ENCODE results near the gene ZNF581. TPM values are rescaled to one million over a fixed set of nuclear protein-coding genes. Genes with fewer than 3 reads are reported as not detected.
A peak's percentile ranks its signal among the peaks of the same experiment; 100 is the strongest.

ZNF581 gene
- total RNA-seq, 1 experiment from 2014 or later = 65.1 TPM

DNA sequence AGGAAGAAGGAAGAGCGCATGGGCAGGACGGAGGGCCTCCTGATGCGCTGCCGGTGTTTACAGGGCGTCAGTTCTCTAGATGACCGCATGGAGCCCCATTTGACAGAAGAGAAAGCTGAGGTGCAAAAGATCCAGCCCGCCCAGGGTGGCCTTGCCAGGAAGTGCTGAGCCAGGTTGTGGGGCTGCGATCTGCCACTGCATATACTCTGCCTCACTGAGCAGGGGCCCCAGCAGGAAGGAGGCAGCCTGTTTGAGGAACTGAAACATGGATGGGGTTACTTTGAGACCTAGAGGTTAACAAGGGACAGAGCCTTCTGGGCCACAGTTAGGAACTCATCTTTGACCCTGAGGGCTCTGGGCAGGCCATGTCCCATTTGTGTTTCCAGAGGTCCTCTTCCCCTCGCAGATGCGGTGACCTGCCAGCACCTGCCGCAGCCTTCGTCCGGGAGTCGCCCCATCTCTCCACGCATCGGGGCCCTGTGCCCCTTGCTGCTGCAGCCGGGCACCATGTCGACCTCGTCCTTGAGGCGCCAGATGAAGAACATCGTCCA lies 34.7 kb downstream of the ZNF581 start:
- H3K23ac ChIP-seq (ENCODE audit: insufficient read length, low read depth, low read length) = no peak overlapping the region
- no peak overlapping the region for H3T11ph ChIP-seq (ENCODE audit: low read length)
- Mint-ChIP-seq H3K4me1 (peaks cover 23 to 24% of the 10 kb centered on the region in 2 experiments), H3K36me3 (ENCODE audit: insufficient read depth in 1 of 3, low read depth in 3 of 3) (peaks cover 15 to 51% (median 45%) of the 10 kb centered on the region in 3 experiments; a peak in 6 of 7 replicates), H3K27ac (peak overlapping the region in 1 of 3 experiments; percentile 59; a peak in 1 of 7 replicates), H3K4me3 (no peak overlapping the region), H3K27me3 (ENCODE audit: low read depth) (no peaks in the 10 kb centered on the region), H3K9me3 (no peaks in the 10 kb centered on the region; a peak in 1 of 5 replicates)
- peaks cover 18% of the 10 kb centered on the region; the same call in 1 of the 2 replicates for H3K79me2 ChIP-seq (ENCODE audit: insufficient read depth, low read length)
- no peaks in the 10 kb centered on the region for H3K9me3 ChIP-seq (ENCODE audit: control insufficient read depth, low read depth, low read length)
- no peak overlapping the region for H2BK15ac ChIP-seq (ENCODE audit: low read depth, low read length)
- H3K27me3 ChIP-seq (ENCODE audit: insufficient read depth, low read length) = no peaks in the 10 kb centered on the region
- H2BK12ac ChIP-seq (ENCODE audit: insufficient read length, low read depth, low read length) = no peak overlapping the region
- no peak overlapping the region for H4K8ac ChIP-seq (replicated peaks; ENCODE audit: insufficient read length, low read depth, low read length)
- no CpG with 5 or more reads among the region's 21 CpGs for WGBS (ENCODE audit: extremely low coverage, insufficient read length, low lambda C conversion rate)
- no peak overlapping the region for H2BK120ac ChIP-seq (ENCODE audit: low read depth, low read length, poor library complexity, severe bottlenecking)
- no peak overlapping the region for H4K5ac ChIP-seq (ENCODE audit: insufficient read length, low read depth, low read length)
- H3K14ac ChIP-seq (ENCODE audit: insufficient read depth, low read length) = no peak overlapping the region; the same call in 1 of the 2 replicates
- H3K9ac ChIP-seq (ENCODE audit: extremely low read depth, insufficient read length, low read length) = no peak overlapping the region
- no peak for TF ChIP-seq CTCF (conservative IDR thresholded peaks at IDR 0.05)
- no peak overlapping the region for H4K91ac ChIP-seq (ENCODE audit: insufficient read length, low read depth, low read length)
- H3K18ac ChIP-seq (ENCODE audit: insufficient read length, low read depth, low read length) = no peak overlapping the region
- peaks cover 18% of the 10 kb centered on the region for H3K79me1 ChIP-seq (ENCODE audit: insufficient read depth, low read depth, low read length, poor library complexity, severe bottlenecking)
- no peak overlapping the region for H2AFZ ChIP-seq (ENCODE audit: low read length)
- no peak overlapping the region for H2BK5ac ChIP-seq (ENCODE audit: insufficient read length, low read length)
- no peak overlapping the region for H2BK20ac ChIP-seq (ENCODE audit: low read depth, low read length, poor library complexity, severe bottlenecking)
- no peaks in the 10 kb centered on the region for H3K4me1 ChIP-seq (ENCODE audit: insufficient read depth, low read length)
- no peaks in the 10 kb centered on the region for H4K20me1 ChIP-seq (ENCODE audit: control insufficient read depth, insufficient read depth, insufficient read length)
- no peak overlapping the region for H2AK5ac ChIP-seq (ENCODE audit: insufficient read length, low read length)
- no peak overlapping the region for H3K4me2 ChIP-seq (ENCODE audit: insufficient read depth, insufficient read length, low read length)
- no peak for DNase-seq
- peaks cover 6% of the 10 kb centered on the region for H3K23me2 ChIP-seq (ENCODE audit: insufficient read length, low read depth, low read length, poor library complexity, severe bottlenecking)
- no peak overlapping the region for H3K4ac ChIP-seq (ENCODE audit: low read depth, low read length)
- H3K27ac ChIP-seq (ENCODE audit: insufficient read length, low read depth, low read length) = no peak overlapping the region
- H3K56ac ChIP-seq (ENCODE audit: insufficient read length, low read depth, low read length) = no peak overlapping the region

All from H9 (cell line).